Measurements from ENCODE around the gene ST3GAL3.

DNA sequence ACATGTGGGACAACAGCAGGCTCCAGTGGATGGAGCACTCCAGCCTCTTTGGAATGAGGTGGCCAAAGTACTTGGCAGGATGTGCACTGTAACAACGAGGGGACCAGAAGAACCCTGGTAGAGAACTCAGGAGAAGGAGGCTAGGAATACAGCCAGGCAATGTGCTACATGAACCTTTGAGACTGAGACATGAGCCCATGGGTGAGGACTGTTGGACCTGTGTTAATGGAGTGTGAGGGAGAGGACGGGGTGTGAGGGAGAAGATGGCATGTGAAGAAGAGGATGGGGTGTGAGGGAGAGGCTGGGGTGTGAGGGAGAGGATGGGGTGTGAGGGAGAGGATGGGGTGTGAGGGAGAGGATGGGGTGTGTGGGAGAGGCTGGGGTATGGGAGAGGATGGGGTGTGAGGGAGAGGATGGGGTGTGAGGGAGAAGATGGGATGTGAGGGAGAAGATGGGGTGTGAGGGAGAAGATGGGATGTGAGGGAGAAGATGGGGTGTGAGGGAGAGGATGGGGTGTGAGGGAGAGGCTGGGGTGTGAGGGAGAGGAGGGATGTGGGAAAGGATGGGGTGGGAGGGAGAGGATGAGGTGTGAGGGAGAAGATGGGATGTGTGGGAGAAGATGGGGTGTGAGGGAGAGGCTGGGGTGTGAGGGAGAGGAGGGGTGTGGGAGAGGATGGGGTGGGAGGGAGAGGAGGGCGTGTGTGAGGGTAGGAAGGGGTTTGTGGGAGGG lies 164.0 kb downstream of the ST3GAL3 start:
- TF ChIP-seq FOSL2 (IDR thresholded peaks at IDR 0.05; ENCODE audit: borderline replicate concordance, low read depth) (no peak), MXI1 (IDR thresholded peaks at IDR 0.05; ENCODE audit: low read depth, low read length) (no peak), EZH2phosphoT487 (IDR thresholded peaks at IDR 0.05; ENCODE audit: borderline replicate concordance, low read depth) (no peak), RCOR1 (IDR thresholded peaks at IDR 0.05; ENCODE audit: low read length) (no peak), RFX5 (IDR thresholded peaks at IDR 0.05; ENCODE audit: low read length) (no peak), POLR2AphosphoS5 (IDR thresholded peaks at IDR 0.05; ENCODE audit: low read depth, low read length) (no peak), RAD21 (IDR thresholded peaks at IDR 0.05; ENCODE audit: low read length) (no peak)
- TF ChIP-seq, protein P1, sequence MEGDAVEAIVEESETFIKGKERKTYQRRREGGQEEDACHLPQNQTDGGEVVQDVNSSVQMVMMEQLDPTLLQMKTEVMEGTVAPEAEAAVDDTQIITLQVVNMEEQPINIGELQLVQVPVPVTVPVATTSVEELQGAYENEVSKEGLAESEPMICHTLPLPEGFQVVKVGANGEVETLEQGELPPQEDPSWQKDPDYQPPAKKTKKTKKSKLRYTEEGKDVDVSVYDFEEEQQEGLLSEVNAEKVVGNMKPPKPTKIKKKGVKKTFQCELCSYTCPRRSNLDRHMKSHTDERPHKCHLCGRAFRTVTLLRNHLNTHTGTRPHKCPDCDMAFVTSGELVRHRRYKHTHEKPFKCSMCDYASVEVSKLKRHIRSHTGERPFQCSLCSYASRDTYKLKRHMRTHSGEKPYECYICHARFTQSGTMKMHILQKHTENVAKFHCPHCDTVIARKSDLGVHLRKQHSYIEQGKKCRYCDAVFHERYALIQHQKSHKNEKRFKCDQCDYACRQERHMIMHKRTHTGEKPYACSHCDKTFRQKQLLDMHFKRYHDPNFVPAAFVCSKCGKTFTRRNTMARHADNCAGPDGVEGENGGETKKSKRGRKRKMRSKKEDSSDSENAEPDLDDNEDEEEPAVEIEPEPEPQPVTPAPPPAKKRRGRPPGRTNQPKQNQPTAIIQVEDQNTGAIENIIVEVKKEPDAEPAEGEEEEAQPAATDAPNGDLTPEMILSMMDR (IDR thresholded peaks at IDR 0.05), result no peak
- TF ChIP-seq, protein P2, sequence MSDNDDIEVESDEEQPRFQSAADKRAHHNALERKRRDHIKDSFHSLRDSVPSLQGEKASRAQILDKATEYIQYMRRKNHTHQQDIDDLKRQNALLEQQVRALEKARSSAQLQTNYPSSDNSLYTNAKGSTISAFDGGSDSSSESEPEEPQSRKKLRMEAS (IDR thresholded peaks at IDR 0.05; ENCODE audit: low read depth), result no peak
- TF ChIP-seq, protein P3, sequence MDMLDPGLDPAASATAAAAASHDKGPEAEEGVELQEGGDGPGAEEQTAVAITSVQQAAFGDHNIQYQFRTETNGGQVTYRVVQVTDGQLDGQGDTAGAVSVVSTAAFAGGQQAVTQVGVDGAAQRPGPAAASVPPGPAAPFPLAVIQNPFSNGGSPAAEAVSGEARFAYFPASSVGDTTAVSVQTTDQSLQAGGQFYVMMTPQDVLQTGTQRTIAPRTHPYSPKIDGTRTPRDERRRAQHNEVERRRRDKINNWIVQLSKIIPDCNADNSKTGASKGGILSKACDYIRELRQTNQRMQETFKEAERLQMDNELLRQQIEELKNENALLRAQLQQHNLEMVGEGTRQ (IDR thresholded peaks at IDR 0.05; ENCODE audit: borderline replicate concordance, low read depth, low read length), result no peak
- TF ChIP-seq, protein P4, sequence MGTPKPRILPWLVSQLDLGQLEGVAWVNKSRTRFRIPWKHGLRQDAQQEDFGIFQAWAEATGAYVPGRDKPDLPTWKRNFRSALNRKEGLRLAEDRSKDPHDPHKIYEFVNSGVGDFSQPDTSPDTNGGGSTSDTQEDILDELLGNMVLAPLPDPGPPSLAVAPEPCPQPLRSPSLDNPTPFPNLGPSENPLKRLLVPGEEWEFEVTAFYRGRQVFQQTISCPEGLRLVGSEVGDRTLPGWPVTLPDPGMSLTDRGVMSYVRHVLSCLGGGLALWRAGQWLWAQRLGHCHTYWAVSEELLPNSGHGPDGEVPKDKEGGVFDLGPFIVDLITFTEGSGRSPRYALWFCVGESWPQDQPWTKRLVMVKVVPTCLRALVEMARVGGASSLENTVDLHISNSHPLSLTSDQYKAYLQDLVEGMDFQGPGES (IDR thresholded peaks at IDR 0.05; ENCODE audit: low read depth, low read length), result no peak

All from SK-N-SH (cell line).